Renal cortex interstitium (tissue), 11 donors: Measurements from ENCODE around the gene GRIK1. TPM values are rescaled to one million over a fixed set of nuclear protein-coding genes. Genes with fewer than 3 reads are reported as not detected.

ENCODE experiments used
- DNase-seq, 11 donors: peaks; one replicate each; pipeline ENCODE4 v3.0.0-alpha.2; 2013; ENCODE audit warnings: low read depth in 9 of 11, low spot score in 4 of 11; ENCODE audit errors: extremely low read depth in 1 of 11
- polyA plus RNA-seq, 3 donors: library from polyadenylated mRNA; unstranded; fragments of 120-200 nt; gene quantifications; one replicate each; pipeline ENCODE4 v1.2.1, GENCODE V29; 2013; ENCODE audit not compliant: insufficient read length in 3 of 3

Gene GRIK1
- polyA plus RNA-seq, 3 donors = 0.97 to 1.7 (median 1.5) TPM

GRCh38 chr21:29641001-29641634 is 298.7 kb downstream of the GRIK1 start:
- no peak for DNase-seq

- no peak for DNase-seq
Observed at GRCh38 chr21:29640080-29640508, 299.7 kb downstream of the GRIK1 start.

GRCh38 chr21:29639366-29640079 is 300.3 kb downstream of the GRIK1 start:
- no peak for DNase-seq

- no peak for DNase-seq
Observed at GRCh38 chr21:29638761-29639327, 301.0 kb downstream of the GRIK1 start.

GRCh38 chr21:29638138-29638537 is 301.7 kb downstream of the GRIK1 start:
- DNase-seq = no peak

GRCh38 chr21:29637553-29637952 is 302.2 kb downstream of the GRIK1 start:
- no peak for DNase-seq

GRCh38 chr21:29637134-29637533 is 302.7 kb downstream of the GRIK1 start:
- DNase-seq = no peak

GRCh38 chr21:29634418-29634817 is 305.4 kb downstream of the GRIK1 start:
- DNase-seq = no peak

GRCh38 chr21:29633756-29634155 is 306.0 kb downstream of the GRIK1 start:
- no peak for DNase-seq

- DNase-seq = no peak
Observed at GRCh38 chr21:29630441-29630840, 309.4 kb downstream of the GRIK1 start.

GRCh38 chr21:29627905-29628304 is 311.9 kb downstream of the GRIK1 start:
- DNase-seq = no peak

GRCh38 chr21:29626801-29627470 is 312.9 kb downstream of the GRIK1 start:
- DNase-seq = no peak

GRCh38 chr21:29625990-29626389 is 313.8 kb downstream of the GRIK1 start:
- no peak for DNase-seq

- no peak for DNase-seq
Observed at GRCh38 chr21:29624776-29625175, 315.0 kb downstream of the GRIK1 start.

- DNase-seq = no peak
Observed at GRCh38 chr21:29621525-29621924, 318.3 kb downstream of the GRIK1 start.

GRCh38 chr21:29616209-29616751 is 323.5 kb downstream of the GRIK1 start:
- no peak for DNase-seq

GRCh38 chr21:29613877-29614276 is 325.9 kb downstream of the GRIK1 start:
- DNase-seq = no peak

- no peak for DNase-seq
Observed at GRCh38 chr21:29613021-29613420, 326.8 kb downstream of the GRIK1 start.

GRCh38 chr21:29610779-29611360 is 328.9 kb downstream of the GRIK1 start:
- DNase-seq = no peak
